HG03439 (cell line): ENCODE measurements around the gene TMSB10.
"Not testable (repeated sequence)": the region's sequence is repeated elsewhere in the genome, so short reads cannot be mapped to it uniquely, and the experiment has no call there.

ENCODE experiments used
- ATAC-seq: cut with Tn5 transposase; IDR thresholded peaks from one replicate; pipeline ENCODE4 v1.9.1; 2021; ENCODE audit warnings: mild to moderate bottlenecking, moderate library complexity; ENCODE audit not compliant: unreplicated experiment

TMSB10 gene

DNA sequence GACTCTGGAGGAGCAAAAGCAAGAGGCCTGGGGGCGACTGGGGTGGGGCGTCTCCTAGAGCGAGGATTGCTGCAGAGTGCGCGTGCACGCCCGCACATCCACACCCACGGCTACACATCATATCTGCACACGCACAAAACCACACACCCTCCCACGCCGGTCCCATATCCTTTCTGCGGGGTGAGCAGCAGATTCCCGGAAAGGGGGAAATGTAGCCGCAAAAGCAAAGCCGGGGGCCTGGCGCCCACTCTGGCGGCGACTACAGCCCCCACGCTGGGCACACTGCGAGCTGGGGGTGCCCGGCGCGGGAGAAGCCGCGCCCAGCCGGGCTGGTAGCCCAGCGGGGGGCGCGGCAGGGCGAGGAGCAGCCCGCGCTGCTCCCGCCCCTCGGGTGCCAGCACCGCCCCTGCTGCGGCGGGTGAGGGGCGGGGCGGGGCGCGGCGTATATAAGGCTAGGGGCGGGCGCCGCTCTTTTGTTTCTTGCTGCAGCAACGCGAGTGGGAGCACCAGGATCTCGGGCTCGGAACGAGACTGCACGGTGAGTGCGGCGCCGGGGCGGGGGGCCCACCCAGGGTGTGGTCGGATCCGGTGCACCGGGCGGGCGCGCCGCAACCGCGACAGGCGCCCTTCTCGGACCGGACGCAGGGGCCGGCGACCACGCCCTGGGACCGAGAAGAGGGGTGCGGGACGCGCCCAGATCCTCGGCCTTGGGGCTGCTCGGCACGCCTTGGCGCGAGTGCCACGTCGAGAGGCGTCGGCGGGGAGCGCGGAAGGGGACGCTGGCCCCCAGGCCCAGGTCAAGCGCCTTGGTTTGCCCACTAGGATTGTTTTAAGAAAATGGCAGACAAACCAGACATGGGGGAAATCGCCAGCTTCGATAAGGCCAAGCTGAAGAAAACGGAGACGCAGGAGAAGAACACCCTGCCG lies at the start of gene TMSB10:
TSS of gene TMSB10 (plus strand) at position 476 of the 927 bp plus-strand sequence.
- peak; percentile 67 for ATAC-seq

DNA sequence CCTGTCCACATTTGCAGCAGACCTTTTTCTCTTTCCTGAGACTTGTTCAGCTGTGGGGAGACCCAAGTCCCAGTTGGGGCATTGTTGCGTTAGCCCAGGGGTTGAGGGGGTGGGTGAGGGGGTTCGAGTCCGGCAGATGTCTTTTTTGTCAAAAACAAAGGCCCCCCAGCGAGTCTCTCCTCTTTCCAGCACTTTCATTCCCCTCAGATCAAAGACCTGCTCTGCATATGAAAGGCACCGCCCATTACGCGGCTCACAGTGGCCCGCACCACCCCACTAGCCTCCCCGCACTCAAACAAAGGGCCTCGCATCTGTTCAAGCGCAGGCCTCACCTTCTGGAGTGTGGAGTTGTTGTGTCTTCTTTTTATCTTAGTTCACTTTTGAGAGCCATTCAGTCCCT lies 49.7 kb upstream of the TMSB10 start:
- no peak for ATAC-seq

DNA sequence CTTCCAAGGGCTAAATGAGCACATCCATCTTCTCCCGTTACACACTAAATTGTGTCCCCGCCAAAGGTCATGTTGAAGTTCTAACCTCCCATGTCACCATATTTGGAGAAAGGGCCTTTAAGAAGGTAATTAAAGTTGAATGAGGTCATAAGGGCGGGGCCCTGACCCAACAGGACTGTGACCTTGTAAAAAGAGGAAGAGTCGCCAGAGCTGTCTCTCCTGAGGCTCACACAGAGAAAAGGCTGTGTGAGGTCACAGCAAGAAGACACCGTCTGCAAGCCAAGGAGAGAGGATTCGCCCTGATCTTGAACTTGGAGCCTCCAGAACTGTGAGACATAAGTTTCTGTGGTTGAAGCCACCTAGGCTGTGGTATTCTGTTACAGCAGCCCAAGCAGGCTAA lies 48.7 kb upstream of the TMSB10 start:
- no peak for ATAC-seq

DNA sequence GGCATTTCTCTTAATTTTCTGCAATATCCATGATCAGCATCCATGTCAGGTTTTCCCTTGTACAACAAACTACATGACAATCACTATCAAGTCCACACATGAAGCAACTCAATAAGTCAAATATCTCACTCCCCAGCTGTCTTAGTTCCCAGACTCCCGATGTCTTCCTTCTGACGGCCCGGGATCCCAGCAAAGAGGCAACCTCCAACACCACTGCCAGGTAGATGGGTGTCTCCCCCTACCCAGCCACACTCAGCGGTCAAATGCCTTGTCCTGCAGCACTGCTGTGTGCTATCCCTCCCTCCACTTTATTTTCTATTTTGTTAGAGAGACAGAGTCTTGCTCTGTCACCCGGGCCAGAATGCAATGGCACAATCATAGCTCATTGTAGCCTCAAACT lies 47.9 kb upstream of the TMSB10 start:
- ATAC-seq: no peak

DNA sequence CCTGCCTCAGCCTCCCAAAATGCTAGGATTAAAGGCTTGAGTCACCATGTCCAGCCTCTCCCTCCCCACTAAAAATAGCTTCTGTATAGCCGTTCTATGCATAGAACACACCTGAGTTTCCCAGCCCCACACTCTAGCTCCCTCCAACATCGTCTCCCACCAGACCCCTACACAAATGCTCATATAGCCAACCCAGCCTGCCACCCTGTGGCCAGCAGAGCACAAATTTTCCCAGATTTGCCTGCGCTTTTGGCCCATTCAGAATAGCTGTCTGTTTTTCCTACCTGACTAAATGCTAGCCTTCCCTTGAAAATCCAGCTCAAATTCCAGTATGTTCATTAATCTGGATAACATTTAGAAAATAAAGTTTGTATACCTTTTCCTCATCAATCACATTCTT lies 47.3 kb upstream of the TMSB10 start:
- no peak for ATAC-seq

DNA sequence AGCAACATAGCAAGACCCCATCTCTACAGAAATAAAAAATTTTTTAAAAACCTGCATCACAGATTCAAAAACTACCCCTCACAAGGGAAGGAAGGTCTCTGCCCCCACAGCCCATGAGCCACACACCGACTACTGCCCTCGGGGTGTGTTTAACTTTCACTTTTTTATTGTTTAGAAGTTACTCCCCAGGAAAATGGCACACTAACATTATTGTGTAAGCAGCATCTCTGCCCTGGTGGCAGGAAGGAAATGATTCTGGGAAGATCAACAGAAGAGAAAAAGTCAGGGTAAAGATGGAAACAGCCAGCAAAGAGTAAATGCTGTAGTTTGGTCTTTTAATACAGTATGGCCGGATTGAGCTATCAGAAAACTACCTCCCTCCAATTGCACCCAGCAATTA lies 46.5 kb upstream of the TMSB10 start:
- no peak for ATAC-seq

DNA sequence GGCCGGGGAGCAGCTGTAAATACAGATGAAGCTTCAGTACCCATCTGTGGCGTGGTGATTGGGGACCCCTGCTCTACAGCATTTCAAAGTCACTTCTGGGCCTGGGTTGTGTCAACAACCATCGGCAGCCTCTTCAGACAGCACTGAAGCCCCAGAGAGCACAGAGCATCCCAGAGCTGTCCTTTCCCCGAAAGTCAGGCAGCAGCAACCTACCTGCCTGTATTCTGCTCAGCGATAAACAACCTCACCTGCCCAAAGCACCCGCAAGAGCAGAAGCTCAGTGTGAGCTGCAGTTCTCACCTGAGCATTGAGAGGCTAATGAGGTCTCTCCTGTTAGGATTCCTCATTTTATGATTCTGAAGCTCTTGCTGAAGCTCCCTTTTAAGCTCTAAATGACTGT lies 43.9 kb upstream of the TMSB10 start:
- ATAC-seq: no peak

DNA sequence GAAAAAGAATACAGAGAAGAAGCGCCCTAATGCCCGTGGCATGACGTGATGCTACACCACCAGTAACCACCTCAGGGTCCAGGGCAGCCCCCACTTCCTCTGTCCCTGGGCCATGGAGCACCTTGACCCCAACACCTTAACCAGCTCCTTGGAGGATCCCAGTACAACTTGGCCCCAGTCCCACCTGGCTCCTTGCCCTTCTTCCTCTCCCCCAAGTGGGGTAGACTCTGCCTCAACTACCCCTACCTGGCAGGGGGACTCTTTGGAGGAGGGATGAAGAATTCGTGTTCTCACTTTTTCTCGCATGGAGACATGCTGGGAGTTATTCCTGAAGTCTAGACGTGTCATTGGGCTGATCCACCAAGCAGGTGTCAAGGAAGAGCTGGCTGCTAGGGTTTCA lies 43.5 kb upstream of the TMSB10 start:
- no peak for ATAC-seq

DNA sequence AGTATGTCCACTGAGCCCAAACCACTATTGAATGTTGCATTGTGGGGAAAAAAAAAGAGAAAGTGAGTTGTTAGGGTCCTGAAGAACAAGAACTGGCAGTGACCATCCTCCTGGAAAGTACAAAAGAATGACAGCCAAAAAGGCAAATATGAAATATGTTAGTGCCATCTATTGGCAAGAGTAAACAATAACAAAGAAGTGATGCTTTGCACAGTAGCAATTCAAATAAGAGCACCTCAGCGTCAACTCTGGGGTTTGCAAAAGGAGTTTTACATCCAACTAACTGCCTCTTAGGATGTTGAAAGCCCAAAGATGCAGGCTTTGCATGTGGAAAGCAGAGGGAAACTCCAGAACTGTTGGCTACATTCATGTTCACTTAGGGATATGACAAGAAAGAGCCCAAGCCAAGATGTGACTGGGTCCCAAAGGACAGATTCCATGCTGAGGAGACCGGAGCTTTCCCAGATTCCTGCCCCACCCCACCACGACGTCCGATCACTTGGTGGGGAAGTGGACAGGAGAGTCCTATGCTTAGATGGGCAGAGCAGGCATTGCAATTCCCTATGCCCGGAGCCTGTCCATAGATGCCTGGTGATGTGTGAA lies 40.2 kb upstream of the TMSB10 start:
- peak; percentile 68 for ATAC-seq

DNA sequence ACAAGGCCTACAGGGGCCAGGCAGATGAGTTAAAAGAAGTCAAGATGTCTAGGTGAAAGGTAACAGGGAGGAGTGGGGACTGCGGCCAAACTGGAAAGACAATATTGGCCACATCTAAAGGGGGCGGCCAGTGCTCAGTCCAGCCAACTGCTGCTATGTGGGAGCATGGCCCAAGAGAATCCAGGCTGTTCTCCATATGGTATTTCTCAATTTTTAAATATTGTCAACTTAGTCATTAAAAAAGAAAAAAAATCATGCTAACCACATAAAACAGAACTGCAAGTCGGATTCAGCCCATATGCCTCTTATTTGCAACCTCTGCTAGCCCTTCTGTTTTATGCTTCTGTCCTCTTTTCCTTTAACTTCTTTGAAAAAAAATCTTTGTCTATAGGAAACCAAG lies 39.3 kb upstream of the TMSB10 start:
- no peak for ATAC-seq

DNA sequence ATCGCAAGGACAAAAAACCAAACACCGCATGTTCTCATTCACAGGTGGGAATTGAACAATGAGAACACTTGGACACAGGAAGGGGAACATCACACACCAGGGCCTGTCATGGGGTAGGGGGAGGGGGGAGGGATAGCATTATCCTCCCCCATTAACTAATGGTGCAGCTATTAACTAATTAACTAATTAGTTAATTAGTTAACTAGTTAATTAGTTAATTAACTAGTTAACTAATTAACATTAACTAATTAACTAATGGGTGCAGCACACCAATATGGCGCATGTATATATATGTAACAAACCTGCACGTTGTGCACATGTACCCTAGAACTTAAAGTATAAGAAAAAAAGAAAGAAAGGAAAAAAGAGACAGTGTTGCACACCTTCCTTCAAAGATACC lies 37.1 kb upstream of the TMSB10 start:
- not testable (repeated sequence) for ATAC-seq

DNA sequence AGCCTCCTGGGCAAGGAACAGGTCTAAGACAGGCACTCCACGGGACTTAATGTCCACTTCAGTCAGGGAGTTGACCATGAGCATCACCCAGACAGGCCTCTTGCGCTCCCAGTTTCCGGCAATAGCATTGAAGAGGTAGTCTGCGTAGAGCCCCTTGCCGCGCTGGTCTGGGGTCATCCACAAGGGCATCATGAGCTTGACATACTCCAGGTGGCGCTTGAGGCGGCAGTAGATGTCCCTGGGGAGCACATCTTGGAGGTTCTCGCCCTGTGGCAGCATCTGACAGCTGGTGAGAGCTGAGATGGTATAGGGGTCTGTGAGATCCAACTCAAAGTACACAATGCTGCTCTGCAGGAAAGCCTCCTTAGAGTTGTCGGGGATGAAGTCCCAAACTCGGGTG lies 35.1 kb upstream of the TMSB10 start:
- ATAC-seq: no peak

DNA sequence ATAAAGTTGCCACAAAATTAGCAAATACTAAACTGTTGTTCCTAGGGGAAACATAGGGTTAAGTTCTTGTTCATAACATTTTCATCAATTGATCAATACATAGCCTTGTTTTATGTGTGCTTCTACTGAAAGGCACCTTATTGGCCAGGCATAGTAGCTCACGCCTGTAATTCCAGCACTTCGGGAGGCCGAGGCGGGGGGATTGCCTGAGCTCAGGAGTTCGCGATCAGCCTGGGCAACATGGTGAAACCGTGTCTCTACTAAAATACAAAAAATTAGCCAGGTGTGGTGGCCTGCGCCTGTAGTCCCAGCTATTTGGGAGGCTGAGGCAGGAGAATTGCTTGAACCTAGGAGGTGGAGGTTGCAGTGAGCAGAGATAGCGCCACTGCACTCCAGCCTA lies 32.8 kb upstream of the TMSB10 start:
- ATAC-seq: not testable (repeated sequence)

DNA sequence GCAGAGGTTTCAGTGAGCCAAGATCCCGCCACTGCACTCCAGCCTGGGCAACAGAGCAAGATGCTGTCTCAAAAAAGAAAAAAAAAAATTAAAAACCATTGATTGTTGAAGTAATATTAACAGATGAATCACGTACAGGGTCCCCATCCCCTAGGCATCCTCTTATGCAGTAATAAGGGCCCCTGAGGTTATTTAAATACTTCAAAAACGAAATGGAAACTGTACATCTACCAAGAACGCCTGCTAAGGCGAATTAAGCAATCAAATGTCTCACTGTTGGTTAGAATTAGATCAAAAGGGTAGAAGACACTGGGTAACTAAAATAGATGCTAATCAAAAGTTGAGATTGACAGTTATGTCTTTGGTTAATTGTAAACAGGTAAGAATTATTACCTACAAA lies 32.1 kb upstream of the TMSB10 start:
- ATAC-seq: no peak

DNA sequence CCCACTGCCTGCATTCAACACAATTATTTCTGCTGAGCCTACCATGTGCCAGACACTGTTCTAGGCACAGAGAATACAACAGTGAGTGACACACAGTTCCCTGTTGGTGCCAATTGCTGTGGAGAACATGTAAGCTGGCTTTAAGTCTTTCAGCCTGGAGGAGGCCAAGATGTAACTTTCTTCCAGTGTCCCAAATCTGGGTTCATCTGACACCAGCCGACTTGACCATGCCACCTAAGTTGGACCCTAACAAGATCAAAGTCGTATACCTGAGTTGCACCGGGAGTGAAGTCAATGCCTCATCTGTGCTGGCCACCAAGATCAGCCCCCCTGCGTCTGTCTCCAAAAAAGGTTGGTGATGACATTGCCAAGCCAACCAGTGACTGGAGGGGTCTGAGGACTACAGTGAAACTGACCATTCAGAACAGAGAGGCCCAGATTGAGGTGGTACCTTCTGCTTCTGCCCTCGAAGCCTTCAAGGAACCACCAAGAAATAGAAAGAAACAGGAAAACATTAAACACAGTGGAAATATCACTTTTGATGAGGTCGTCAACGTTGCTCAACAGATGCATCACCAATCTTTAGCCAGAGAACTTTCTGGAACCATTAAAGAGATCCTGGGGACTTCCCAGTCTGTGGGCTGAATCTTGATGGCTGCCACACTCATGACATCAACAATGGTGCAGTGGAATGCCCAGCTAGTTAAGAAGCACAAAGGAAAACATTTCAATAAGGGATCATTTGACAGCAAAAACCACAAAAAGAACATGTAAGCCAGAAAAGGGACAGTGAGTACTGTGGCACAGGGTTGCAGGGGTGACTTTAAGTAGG lies 30.9 kb upstream of the TMSB10 start:
- ATAC-seq: no peak

DNA sequence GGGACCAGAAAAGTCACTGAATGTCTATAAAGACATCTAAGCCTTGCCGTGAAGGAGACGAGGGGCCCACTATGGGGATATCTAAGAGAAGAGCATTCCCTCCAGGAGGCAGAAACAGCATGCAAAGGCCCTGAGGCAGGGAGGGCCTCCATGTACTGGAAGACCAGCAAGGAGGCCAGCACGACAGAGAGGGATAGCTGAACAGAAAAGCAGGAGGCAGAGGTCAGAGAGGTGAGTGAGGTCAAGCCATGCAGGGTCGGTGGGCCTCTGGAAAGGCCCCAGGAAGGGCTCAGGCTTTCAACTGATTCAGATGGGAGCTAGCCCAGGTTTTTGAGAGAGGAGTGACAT lies 30.3 kb upstream of the TMSB10 start:
- ATAC-seq: no peak

DNA sequence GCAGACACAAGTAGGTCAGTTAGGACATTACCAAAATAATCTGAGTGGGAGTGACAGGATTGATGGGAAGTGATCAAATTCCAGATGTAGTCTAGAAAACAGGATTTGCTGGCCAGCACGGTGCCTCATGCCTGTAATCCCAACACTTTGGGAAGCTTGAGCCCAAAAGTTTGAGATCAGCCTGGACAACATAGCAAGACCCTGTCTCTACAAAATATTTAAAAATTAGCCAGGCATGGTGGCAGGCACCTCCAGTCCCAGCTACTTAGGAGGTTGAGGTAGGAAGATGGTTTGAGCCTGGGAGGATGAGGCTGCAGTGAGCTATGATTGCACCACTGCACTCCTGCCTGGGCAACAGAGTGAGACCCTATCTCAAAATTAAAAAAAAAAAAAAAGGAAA lies 29.8 kb upstream of the TMSB10 start:
- ATAC-seq: not testable (repeated sequence)

DNA sequence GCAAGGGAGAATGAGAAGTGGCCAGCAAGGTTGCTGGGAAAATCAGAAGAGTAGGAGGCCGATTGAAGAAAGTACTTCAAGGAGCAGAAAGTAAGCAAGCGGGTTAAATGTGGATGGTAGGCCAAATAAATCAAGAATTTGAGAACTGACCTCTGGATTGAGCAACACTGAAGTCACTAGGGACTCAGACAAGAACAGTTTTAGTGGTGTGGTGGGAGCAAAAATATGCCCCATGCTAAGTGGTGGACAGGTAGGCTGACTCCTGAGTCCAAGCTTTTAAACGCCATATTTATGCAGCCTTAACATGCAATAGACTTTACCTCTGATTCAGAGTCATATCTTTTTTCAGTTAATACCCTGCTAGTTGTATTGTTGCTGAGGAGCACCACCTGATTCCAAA lies 29.1 kb upstream of the TMSB10 start:
- ATAC-seq: no peak

DNA sequence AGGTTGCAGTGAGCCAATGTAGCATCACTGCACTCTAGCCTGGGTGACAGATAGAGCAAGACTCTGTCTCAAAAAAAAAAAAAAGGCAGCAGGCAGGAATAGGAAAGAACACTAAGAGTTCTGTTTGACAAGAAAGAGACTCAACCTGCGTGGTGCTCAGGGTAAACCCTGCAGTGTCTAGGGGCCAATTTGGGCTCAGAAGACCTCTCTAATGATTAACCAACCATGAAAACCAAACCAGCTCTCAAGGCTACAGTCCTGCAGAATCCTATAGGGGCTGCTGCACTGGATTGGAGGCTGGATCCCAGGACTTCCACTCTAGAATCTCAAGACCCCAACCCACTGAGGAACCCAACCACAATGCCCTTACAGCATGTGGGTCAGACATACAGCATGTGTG lies 27.0 kb upstream of the TMSB10 start:
- no peak for ATAC-seq

DNA sequence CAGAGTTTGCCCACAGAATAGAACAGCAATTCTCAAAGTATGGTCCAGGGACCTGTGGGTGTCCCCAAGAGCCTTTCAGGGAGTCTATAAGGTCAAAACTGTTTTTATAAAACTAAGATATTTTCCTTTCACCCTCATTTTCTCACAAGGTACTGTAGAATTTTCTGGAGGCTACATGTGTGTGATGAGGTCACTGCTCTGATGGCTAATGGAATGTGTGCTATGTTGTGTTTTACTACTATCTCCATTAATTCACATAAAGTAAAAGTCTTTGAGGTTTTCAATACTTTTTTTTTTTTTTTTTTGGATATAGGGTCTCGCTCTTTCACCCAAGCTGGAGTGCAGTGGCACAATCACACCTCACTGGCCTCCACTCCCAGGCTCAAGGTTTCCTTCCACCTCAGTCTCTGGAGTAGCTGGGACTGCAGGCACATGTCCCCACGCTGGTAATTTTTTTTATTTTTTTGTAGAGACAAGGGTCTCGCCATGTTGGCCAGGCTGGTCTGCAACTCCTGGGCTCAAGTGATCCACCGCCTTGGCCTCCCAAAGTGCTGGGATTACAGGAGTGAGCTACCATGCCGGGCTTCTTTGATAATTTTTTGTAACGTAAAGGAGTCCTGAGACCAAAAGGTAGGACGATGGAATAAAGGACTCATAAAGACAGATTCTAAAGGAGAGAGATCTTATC lies 26.4 kb upstream of the TMSB10 start:
- no peak for ATAC-seq
